VCaP (cell line): ENCODE measurements around the gene LDLRAD4.
A peak's percentile ranks its signal among the peaks of the same experiment; 100 is the strongest.

Source experiments
- H3K27ac ChIP-seq: fragments of 450-650 bp; 2 replicates; pipeline ENCODE4 v1.5.1; 2017
- TF ChIP-seq, protein P1 (sequence below): fragments of 450-650 bp; conservative IDR thresholded peaks from 2 replicates; pipeline ENCODE4 v1.5.1; 2017; ENCODE audit warnings: mild to moderate bottlenecking, moderate library complexity

Gene LDLRAD4

DNA sequence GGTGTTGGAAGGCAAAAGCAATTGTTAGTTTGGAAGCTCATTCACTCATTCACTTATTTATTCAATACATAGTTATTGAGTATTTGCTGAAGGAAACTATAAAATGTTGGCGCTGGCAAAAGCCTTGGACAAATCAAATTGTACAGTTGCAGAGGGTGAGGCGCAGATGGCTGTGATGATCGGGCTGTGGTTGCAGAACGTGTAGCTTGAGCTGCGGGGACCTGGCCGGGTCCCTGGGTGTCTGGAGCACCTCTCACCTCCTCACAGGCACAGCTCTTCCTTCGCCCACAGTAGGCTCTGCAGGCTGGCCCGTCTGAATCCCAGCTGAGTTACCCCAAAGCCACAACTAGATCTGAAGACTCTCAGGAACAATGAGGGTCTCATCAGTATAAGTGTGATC lies 72.7 kb downstream of the LDLRAD4 start:
- TF ChIP-seq, protein P1, sequence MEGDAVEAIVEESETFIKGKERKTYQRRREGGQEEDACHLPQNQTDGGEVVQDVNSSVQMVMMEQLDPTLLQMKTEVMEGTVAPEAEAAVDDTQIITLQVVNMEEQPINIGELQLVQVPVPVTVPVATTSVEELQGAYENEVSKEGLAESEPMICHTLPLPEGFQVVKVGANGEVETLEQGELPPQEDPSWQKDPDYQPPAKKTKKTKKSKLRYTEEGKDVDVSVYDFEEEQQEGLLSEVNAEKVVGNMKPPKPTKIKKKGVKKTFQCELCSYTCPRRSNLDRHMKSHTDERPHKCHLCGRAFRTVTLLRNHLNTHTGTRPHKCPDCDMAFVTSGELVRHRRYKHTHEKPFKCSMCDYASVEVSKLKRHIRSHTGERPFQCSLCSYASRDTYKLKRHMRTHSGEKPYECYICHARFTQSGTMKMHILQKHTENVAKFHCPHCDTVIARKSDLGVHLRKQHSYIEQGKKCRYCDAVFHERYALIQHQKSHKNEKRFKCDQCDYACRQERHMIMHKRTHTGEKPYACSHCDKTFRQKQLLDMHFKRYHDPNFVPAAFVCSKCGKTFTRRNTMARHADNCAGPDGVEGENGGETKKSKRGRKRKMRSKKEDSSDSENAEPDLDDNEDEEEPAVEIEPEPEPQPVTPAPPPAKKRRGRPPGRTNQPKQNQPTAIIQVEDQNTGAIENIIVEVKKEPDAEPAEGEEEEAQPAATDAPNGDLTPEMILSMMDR: no peak
- H3K27ac ChIP-seq: peak overlapping the region; percentile 67

DNA sequence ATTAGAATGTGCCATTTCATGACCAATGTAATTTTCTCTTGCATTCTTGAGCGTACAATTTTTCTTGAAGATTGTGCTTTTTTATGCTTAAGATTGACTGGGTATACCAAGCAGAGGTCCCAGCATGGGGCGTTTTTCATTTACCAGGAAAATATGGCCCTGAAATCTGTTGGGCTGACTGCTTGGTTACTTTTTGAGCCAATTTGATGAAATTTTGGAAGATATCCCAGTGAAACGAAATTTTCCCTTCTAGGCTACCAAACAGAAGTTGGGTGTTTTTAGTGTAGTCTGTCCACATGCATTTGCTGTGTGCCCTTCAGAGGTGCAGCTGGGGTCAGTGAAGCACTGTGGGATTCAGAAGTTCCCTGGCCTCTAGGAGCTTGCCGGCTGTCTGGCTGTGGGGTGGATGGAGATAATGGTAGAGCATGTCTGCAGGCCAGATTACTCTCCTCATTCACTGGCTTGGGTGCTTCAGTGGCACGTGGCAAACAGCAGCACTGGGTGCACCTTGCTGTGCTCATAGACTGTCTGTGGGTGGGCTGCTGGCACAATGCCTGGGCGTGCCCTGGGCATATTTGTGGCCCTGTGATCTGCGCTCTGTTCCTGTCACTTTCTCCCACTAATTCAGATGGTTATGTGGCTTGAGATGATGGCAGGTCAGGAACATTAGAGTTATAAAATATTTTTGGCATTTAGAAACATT lies 73.3 kb downstream of the LDLRAD4 start:
- TF ChIP-seq, protein P1: no peak
- peak overlapping the region; percentile 67 for H3K27ac ChIP-seq

DNA sequence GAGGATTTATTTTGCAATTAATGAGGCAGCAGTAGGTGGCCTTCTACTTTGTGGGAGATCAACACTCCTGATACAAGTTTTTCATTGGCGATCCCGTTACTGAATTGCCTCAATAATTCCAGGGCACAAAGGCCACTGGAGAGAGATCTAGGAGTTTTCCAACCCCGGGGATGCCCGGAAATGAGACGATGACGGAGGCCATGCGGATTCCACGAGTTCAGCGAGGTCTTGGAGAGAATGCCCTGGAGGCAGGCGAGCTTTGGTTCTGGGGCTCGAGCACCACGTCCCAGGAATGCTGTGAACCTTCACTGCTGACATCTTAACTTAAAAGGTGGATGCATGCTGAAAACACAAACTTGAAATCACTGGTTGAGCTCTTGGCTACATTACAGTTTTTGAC lies 74.2 kb downstream of the LDLRAD4 start:
- H3K27ac ChIP-seq: no peak overlapping the region
- TF ChIP-seq, protein P1: no peak

DNA sequence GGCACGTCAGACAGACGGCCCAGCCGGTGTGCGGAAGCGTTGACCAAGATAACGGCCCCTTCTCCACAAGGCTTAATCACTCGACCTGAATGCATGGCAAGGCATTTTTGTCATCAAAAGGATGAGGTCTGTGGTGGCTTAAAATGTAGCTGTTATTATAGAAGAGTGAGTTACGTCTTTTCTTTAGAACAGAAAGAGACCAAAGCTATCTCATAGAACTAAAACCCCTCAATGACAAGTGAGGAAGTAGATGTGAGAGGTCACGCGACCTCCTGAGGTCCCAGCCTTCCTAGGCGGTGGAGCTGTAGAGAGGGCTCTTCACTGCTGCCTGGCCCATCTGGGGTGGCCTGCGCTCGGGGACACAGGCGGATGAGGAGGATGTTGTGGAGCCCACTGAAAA lies 75.7 kb downstream of the LDLRAD4 start:
- H3K27ac ChIP-seq: no peak overlapping the region
- TF ChIP-seq, protein P1: no peak

DNA sequence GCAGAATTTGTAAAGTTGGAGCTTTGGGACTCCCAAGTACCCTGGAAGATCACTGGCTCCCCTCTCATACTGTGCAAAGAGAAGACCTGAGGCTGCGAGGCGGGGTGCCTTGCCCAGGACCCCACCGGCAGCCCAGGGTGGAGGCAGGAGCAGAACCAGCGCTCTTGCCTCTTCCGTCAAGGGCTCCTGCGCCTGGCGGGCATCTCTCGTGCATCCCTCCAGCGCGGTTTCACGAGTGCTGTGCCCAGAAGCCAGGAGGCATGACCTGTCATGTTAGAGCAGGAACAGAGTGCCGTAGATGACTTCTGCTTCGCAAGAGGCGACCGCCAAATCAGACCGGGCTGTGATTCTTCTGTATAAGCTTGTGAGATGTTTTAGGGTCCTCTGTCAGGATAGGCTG lies 77.3 kb downstream of the LDLRAD4 start:
- H3K27ac ChIP-seq: no peak overlapping the region
- TF ChIP-seq, protein P1: no peak

DNA sequence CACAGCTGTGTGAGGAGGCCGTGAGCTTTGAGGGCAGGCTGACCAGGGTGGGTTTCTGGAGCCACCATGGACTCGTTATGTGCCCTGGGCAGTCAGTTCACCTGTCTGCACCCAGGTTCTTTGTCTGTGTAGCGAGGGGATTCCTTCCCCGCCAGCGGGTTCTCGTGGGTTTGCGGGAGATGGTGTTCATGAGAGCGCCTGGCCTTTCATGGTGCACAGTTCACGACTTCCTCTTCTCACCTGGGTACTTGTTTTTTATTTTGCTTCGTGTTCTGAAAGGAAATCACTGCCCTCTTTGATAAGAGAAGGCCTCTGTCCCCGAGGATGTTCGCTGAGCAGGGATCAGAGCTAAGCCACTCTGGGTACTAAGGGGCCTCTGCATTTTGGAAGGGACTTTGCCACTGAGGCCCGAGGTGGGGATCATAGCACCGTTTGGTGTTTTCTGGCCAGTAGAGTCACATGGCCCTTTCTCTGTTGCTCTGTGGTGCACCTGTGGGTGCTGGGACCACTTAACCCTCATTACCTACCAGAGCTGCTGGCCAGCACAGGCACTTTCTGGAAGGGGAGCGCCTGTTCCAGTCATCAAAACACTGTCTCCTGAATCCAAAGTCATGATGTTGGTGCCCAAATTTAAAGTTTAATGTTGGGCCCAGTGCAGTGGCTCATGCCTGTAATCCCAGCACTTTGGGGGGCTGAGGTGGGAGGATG lies 78.5 kb downstream of the LDLRAD4 start:
- no peak overlapping the region for H3K27ac ChIP-seq
- TF ChIP-seq, protein P1: no peak

DNA sequence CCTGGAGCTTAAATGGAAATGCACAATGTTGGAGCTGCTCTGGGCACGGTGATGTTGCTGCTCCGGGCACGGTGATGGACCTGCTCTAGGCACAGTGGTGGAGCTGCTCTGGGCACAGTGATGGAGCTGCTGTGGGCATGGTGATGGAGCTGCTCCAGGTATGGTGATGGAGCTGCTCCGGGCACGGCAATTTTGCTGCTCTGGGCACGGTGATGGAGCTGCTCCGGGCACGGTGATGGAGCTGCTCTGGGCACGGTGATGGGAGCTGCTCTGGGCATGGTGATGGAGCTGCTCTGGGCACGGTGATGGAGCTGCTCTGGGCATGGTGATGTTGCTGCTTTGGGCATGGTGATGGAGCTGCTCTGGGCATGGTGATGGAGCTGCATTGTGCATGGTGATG lies 79.7 kb downstream of the LDLRAD4 start:
- no peak overlapping the region for H3K27ac ChIP-seq
- TF ChIP-seq, protein P1: no peak
